HG02623 (cell line): ENCODE results near the gene TMEM200A.

Experiments
- ATAC-seq: cut with Tn5 transposase; IDR thresholded peaks from one replicate; pipeline ENCODE4 v1.9.1; 2021; ENCODE audit warnings: moderate library complexity; ENCODE audit not compliant: unreplicated experiment

The TMEM200A gene

DNA sequence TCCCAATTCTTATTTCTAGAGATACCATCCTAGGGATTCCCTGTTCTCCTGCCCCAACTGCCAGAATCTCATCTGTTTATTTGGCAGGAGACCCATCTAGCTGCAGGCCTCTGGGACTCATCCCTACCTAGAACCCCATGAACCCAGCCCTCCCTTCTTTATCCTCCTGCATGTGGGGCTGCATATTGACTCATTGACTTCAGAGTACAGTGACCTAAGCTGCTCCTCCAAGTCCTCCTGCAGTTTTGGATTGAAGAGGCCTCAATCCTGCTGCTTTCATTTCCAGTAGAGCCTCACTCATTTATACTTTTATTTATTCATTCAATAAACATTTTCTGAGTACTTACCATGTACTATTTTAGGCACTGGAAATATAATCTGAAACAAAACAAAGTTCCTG is 11.6 kb downstream of the TMEM200A start:
- ATAC-seq: no peak

DNA sequence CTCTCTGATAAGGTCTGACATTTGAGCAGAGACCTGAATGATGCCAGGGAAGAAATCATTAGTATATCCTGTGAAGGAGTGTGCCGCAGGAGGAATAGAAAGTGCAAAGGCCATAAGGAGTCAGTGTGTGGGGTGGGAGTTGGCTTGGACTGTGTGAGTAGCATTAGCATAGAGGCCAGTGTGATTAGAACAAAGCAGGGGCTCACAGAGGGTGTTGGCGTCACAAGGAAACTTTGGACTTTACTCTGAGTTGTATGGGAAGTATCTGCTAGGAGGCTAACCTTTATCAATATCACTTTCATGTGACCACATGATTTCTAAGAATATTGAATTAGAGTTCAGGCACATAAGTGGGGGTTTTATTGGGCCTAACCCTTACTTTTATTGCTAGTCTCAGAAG is 12.1 kb downstream of the TMEM200A start:
- ATAC-seq: no peak

DNA sequence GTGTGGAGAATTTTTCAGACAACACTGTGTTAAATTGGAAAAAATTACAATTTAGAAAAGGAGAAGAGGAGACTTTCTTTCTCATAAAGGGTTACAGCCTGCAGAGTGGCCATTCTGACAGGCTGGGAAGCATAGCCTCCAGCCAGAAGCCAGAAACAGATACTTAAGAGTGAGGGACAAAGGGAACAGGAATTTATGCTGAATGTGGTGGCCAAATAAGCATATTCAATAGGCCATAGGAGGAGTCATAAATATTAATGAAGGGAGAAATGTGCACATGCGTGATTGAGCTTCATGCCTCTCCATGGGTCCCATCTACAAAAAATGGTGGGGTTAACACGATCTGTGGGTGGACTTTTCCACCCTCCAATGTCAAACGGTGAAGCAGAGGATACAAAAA is 13.4 kb downstream of the TMEM200A start:
- ATAC-seq: no peak

DNA sequence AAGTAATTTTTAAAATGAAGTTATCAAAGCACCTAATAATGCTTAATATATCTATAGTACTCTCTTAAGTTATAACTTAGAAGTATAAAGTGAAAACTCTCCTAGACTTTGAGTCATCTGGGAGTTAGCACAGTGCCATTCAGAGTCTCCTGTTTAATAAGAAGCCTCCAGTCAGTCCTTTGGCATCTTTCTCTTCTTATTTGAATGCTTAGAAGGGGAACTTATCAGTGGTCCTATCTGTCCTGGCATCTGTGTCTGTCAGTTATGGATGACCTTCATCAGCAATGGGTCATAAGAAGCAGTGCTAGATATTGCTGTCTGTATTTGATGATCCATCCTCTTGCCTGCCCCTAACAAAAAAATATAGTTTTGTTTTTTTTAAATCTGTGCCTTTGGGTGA is 15.2 kb downstream of the TMEM200A start:
- ATAC-seq: no peak

DNA sequence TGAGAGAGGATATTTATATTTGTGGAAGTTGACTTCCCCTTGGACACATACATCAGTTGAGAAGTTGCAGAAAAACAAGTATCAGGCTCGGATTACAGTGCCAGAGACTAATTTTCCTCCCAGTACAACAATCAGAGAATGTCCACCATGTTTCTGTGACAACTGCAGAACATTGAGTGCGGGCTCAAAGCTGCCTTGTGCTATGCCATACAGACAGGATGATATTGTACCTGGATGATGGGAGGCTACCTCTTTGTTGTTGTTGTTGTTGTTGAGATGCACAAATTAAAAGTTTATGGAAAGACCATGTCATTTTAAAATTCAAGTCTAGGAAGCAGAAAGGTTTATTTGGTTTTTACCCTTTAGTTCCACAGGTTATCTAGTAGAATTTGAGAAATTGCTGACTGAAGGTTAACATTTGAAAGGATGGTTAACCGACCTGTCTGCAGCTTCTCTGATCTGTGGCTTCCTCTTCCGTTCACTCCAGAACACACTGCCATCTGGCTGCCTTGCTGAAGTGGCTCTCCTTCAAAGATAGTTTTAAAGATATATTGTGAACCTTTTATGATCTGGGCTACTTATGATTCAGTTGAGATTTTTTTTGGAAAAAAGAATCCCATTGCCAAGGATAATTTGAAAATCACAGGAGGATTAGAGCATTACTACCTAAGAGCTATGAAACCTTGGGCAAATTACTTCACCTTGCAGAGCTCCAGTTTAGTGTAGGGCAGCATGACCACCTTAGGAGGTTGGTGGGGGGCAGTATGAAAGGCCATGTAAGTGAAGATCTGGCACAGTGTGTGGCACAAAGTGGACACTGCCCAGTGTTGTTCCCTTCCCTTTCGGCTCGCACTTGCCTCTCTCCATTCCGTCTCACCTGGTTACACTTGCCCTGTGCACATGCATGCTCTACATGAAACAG is 15.9 kb downstream of the TMEM200A start:
- ATAC-seq: peak; percentile 58

DNA sequence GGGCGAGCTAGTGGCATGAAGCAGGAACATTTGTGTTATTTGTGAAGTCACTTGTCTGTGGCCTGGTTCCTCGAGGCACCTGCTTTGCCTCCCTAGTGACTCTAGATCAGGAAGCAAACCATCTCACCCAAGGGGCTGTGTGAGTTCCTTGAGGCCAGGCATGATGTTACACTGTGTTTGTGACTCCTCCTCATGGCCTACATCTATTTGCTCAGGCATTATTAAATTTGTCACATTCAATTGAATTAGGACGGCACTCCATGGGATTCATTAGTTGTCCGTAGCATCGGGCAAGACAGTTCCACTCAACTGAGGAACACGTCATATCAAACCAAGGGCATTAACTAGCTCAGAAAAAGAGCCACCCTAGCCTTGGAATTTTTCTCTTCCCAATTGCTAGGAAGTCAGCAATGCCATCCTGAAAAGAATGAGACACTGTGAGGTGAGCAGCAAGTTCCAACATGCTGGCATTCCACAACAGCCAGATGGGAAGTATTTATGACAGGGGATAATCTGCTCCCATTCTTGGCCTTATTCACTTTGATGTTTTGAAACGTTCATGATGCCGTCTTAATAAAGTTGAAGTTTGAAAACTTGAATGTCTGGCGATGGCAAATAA is 17.2 kb downstream of the TMEM200A start:
- no peak for ATAC-seq

DNA sequence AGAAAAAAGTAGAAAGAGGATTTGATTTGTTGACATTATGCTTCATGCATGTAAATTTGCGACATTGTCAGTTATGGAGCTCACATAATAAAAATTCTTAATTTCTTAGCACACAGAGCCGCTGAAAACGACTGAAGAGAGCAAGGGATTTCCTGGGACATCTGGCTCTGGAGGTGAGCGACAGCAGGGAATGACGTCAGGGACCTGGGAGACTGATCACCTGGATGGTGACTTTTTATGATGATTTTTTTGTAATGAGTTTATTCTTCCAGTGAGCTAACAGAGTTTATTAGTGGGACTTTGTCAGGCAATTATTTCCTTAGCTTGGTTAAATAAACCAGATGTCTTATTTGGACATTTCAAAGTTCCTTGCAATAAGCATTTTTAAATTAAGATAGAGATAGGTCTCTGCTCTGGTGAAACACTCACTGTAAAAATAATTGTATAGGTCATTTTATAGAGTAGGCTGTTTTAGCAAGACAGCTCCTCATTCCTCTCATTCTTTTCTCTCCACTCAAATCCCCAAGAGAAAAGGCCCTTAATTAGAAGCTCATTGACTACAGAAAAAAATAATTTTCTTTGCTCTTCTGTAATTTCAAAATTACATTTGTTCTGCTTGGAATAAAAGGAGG is 19.4 kb downstream of the TMEM200A start:
- no peak for ATAC-seq

DNA sequence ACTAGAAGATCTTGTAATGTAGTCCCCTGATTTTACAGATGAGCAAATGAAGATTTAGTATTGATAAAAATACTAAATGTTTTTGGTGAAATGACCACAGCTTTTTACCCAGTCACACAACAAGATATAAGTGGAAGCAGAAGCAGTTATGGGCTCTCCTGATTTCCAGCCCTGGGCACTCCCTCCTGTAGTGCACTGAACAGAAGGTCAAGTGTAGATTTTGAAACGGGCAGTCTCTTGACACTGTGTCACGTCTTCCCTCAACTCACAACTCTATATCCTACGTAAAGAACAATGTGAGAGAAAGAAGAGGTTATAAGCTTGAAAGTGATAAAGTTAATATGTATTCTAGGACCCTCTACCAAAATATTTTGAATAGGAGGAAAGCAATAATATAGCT is 23.3 kb downstream of the TMEM200A start:
- no peak for ATAC-seq

DNA sequence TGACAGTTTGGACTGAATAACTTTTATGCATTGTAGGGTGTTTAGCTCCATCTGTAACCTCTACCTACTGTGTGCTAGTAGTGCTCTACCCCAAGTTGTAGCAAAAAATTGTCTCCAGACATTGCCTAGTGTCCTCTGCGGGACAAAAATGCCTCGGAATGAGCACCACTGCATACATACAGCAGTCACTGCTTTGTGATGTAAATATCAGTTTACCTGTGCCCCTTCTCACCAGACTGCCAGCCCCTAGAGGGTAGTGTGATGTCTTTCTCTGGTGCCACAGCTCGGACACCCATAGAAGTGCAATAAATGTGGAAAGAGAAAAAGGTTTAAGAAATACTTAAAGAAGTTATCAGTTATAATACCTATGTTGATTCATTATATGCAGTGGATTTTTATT is 25.1 kb downstream of the TMEM200A start:
- ATAC-seq: no peak

DNA sequence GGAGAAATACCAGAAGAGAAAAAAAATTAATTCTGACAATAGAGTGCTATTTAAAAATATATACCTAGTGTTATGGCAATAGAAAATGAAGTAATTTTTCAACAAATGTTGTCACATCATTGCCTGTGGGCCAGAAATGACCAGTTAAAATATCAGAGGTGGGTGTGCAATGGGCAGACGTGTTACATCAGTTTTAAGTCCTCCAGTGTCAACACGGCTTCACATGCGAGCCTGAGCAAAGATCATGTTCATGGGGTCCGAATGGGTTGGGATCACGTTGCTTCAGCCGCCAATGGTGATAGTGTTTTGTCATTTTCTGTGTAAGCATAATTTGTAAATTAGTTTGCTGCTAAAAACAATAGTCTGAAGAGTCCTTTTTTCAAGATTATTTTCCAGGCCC is 27.5 kb downstream of the TMEM200A start:
- no peak for ATAC-seq

DNA sequence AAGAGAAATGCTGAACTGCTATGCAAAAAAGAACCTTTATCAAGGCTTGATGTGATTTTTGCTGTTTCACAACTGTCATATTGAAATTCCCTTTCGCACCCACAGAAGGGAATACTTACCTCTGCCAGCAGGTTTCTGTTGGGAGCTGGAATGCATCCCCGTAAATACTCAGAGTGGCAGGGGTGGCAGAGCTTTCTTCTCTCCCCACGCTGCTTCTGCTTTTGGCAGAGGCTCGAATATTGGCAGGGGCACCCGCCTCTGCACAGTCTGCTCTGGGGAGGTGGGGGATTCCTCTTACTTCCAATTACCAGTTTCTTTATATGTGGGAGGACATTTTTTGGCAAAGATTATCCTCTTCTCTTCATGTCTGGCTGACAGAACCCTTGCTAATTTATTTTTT is 28.4 kb downstream of the TMEM200A start:
- no peak for ATAC-seq

DNA sequence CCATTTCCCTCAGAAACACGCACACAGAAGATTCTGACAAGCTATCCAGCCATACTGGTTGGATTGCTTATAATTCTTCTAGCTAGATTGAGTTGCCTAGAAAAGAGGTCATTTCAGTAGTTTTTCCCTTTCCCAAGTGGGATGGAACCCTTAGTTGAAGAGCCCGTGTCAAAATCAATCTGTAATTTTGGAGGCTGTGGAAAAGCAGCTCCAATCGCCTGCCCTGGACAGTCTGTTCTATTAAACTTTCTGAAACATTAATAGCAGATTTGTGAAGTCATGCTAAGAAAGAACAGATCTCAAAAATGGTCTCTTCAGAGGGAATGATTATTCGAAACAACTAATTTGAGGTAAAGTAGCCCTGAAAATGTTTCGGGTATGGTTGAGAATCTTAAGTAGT is 29.3 kb downstream of the TMEM200A start:
- ATAC-seq: no peak

DNA sequence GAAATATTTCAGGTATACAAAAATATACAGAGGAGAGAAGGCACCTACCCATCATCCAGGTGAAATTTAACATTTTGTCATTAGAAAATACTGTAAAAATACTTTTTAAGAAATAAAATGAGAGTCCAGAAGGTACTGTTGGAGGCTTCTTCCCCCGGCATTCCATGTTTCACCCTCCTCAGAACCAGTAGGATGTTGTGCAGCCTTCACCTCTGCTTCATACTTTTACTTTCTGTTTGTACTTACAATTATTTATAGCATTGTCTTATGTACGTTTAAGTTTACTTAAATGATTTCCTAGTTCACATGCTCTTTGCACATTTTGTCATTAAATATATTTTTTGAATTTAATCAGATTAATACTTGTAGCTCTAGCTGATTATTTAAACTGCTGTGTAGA is 30.9 kb downstream of the TMEM200A start:
- no peak for ATAC-seq

DNA sequence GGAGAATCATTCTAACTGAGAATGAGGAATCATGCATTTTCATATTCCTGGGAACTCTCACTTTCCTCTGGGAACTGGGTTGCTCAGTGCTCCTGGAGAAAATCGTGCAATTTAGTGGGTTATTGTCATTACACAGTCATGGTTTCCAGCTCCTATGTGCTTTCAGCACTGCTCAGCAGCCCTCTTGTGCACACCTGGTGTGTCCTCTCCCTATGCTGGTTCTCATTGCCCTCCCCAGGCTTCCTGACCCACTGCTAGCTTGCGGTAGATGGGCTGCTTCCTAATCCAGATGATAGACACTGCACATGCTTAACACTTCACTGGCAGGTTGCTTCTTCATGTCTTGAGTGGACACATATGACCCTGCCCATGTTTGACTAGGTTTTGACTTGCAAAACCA is 39.7 kb downstream of the TMEM200A start:
- ATAC-seq: no peak

DNA sequence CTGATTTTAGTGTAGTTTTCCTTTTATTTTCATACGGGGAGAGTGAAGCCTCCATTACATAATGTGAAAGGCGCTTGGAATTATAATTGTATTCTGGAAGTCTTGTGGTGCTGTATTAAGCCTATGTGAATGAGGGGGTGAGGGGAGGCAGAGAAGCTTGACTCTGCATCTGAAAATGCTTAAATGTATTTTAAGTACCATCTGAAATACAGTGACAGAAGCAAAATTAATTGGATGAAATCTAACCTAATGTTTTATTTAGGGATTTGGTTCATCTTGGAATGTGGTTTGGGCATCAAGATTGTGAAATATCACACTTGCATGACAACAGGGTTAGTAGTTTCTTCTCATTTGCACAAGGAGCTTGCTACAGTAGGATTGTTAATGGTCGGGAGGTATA is 41.2 kb downstream of the TMEM200A start:
- ATAC-seq: no peak

DNA sequence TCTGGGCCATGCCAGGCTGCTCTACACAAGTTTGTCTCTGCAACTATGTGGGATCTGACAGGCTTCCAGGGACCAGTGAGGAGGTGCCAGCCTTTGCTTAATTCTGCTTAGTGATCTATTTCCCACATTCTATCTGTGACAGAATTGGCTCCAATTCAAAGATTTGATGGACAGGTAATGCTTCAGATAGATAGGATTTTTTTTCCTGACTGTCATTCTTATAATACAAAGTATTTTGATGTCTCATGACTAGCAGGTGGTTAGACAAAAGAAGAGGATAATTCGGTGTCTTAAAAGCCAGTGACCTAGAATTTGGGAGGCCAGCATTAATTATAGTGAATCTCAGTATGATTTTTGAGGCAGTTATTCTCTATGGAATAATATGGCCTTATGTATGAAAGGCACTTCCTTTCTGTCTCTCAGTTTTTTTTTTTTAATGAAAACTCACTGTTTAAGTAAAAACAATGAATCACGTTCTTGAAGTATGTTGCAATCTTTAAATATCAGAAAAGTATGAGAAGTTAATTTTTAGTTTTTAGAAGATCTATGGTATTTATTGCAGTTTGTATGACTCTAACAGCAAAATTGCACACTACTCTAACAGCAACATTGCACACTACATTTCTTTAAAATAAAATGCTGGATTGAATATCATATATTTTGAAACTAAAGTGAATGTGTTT is 43.7 kb downstream of the TMEM200A start:
- no peak for ATAC-seq

DNA sequence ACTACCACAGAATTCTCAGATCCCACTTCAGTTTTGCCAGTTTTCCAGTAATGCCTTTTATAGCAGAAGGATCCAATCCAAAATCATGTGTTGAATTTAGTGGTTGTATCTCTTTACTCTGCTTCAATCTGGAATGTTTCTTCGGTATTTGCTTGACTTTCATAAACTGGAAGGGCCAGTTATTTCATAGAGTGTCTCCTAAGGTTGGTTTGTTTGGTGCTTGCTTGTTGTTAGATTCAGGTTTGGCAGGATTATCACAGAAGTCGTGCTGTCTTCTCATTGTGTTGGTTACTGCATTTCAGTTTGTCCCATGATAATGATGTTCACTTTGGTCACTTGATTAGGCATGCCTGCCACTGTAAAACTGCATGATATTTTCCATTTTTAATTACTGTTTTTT is 45.7 kb downstream of the TMEM200A start:
- ATAC-seq: no peak

DNA sequence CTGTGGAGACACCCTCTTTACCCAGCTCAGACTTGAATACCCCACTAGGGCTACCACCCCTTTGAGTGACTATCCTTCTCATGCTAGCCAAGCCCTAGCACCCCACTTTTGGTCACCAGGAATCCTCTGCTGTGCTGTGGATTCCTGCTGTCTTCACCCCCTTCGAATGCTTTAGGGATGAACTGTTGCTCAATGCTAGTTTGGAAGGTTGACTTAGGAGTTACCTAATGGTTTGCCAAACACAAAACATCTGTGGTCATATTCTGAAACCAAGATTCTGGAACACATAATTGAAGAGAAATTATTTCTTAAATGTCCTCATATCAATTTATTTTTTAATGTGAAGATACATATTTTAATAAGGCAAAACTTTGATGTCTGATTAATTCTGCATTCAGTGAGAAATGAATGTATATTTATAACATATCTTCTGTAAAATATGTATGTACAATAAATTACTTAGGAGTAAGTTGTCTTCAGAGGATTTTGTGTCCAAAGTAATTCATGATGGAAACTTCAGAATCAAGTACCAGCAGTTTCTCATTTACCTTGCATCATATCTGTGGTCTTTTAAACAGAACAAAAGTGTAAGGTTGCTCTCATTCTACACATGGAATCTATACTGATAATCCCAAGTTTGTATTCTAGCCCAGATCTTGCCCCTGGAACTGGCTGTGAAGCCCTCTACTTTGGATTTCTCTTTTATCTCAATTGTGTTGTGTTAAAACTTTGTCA is 46.9 kb downstream of the TMEM200A start:
- no peak for ATAC-seq

DNA sequence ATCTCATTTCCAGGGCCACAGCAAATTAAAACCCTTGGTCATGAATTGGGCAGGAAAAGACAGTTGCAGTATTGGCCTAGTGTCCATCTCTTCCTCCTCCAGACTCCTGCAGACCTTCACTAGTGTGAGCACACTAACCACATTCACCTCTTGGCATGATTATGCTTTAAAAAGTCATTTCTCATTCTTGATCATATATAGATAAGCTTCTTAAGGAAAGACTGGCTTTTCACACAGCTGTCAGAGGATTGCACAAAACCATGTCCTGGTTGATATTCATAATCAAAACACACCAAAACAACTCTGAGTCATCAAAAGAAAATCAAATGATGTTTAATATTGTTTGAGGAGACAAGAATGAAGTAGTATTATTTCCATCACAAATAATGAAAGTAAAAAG is 52.1 kb downstream of the TMEM200A start:
- no peak for ATAC-seq

DNA sequence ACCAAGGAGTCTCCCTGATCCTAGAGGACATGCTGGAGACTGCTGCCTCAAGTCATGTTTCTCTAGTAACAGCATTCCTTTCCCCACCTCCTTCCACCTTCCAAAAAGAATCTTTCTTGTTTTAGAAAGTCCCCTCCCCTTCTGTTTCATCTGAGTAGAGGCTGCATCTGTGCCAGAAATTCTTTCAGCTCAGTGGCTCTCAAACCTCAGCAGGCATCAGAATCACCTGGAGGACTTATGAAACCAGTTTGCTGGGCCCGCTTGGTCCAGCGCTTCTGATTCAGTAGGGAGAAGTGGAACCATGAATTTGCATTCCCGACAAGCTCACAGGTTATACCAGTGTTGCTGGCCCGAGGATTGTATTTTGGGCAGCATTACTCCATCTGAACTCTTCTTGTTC is 55.1 kb downstream of the TMEM200A start:
- no peak for ATAC-seq

DNA sequence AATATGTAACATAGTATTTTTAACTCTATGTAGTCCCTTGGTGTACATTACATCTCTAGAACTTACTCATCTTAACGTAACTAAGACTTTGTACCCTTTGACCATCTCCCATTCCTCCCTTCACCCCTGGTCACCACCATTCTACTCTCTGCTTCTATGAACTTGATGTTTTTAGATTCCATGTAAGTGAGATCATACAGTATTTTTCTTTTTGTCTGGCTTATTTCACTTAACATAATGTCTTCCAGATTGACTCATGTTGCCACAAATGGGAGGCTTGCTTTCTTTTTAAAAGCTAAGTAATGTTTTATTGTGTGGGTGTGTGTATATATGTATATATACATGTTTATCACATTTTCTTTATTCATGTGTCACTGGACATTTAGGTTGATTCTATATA is 55.8 kb downstream of the TMEM200A start:
- ATAC-seq: no peak
